Activated gamma-delta T cell treated with anti-CD3 and anti-CD28 coated beads, Interleukin-2, amount 50 U/mL, for 16 hours (primary cell): ENCODE results near the gene CHTF18.
"Not testable (repeated sequence)": the region's sequence is repeated elsewhere in the genome, so short reads cannot be mapped to it uniquely, and the experiment has no call there.

Experiments used
- DNase-seq: peaks from one replicate; pipeline ENCODE4 v3.0.0-alpha.2; 2020; ENCODE audit warnings: low read depth

Gene CHTF18

GRCh38 chr16:788399-789126 lies at the start of gene CHTF18:
TSS of gene CHTF18 (plus strand) at chr16:788620. CDS start at chr16:788685, 65 bp downstream.
- DNase-seq = peak; percentile 83

- DNase-seq = no peak
Measured at GRCh38 chr16:739560-740458, 48.6 kb upstream of the CHTF18 start.

- no peak for DNase-seq
Measured at GRCh38 chr16:740459-740763, 48.0 kb upstream of the CHTF18 start.

- DNase-seq = peak; percentile 83
Measured at GRCh38 chr16:740764-741505, 47.5 kb upstream of the CHTF18 start, which contains the start of gene CIAO3. TSS of gene CIAO3 (minus strand) at chr16:740997. CDS start at chr16:740985, 12 bp downstream.

- DNase-seq = no peak
Measured at GRCh38 chr16:741986-742629, 46.3 kb upstream of the CHTF18 start.

GRCh38 chr16:742894-743293 lies 45.5 kb upstream of the CHTF18 start:
- not testable (repeated sequence) for DNase-seq

- DNase-seq = no peak
Measured at GRCh38 chr16:743794-744500, 44.5 kb upstream of the CHTF18 start.

GRCh38 chr16:745739-746138 lies 42.7 kb upstream of the CHTF18 start:
- DNase-seq = no peak

- no peak for DNase-seq
Measured at GRCh38 chr16:746637-747036, 41.8 kb upstream of the CHTF18 start.

- no peak for DNase-seq
Measured at GRCh38 chr16:747978-748746, 40.3 kb upstream of the CHTF18 start.

- DNase-seq = no peak
Measured at GRCh38 chr16:749010-749409, 39.4 kb upstream of the CHTF18 start.

- DNase-seq = no peak
Measured at GRCh38 chr16:750485-750884, 37.9 kb upstream of the CHTF18 start.

GRCh38 chr16:751152-752006 lies 37.0 kb upstream of the CHTF18 start:
- no peak for DNase-seq

GRCh38 chr16:752007-752312 lies 36.5 kb upstream of the CHTF18 start:
- no peak for DNase-seq

GRCh38 chr16:754121-754607 lies 34.3 kb upstream of the CHTF18 start:
- DNase-seq = not testable (repeated sequence)

GRCh38 chr16:754656-755055 lies 33.8 kb upstream of the CHTF18 start:
- DNase-seq = no peak

GRCh38 chr16:756428-756827 lies 32.0 kb upstream of the CHTF18 start:
- no peak for DNase-seq

GRCh38 chr16:759110-759910 lies 29.1 kb upstream of the CHTF18 start:
- DNase-seq = no peak

- DNase-seq = no peak
Measured at GRCh38 chr16:760065-760464, 28.4 kb upstream of the CHTF18 start.
